ENCODE results near the gene ELFN1.

Gene ELFN1

DNA sequence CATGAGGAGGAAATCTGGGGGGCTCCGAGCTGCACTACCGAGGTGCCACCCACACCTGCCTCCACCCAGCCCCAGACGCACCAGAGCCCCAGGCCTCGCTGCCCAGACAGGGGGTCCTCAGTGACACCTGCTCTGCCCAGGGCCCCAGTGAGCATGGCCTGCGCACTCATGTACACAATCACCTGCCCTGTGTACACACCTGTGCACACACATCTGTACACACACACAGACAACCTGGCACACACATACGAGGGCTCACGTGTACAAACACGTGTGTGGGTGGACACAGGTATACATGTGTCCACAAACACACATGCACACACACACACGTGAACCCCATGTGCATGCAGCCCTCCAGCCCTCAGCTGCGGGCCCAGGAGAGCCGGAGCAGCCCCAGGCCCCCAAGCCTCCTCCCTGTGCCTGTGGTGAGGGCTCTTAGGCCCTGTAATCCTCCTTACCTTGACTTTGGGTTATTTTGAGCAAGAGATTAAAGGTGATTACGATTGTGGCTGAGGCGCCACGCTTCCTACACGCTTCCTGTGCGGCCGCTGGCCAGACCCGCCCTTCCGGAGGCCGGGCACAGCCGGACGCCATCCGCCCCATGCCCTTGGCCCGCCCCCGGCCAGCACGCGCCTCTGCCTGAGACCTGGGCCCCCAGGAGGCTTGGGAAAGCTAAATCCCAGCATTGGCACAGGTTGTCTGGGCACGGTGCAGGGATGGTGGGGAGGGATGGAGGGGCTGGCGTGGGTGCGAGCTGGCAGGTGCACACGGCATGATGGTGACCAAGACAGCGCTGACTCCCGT is 71.9 kb downstream of the ELFN1 start:
- H3K4me2 ChIP-seq (ENCODE audit: low read depth, low read length, poor library complexity, severe bottlenecking), result no peak overlapping the region
- no peak overlapping the region for H2AFZ ChIP-seq (ENCODE audit: low read depth, low read length, severe bottlenecking)
- H3F3A ChIP-seq (ENCODE audit: insufficient read depth), result no peaks in the 10 kb centered on the region
- no peaks in the 10 kb centered on the region for H3K9me3 ChIP-seq (ENCODE audit: insufficient read depth, low read length)
- H3K27me3 ChIP-seq (ENCODE audit: low read length), result no peaks in the 10 kb centered on the region
- no peak overlapping the region for H3K27ac ChIP-seq (ENCODE audit: low read depth, low read length)
- no peak overlapping the region for H3K9ac ChIP-seq (ENCODE audit: low read length)
- TF ChIP-seq, protein P1, sequence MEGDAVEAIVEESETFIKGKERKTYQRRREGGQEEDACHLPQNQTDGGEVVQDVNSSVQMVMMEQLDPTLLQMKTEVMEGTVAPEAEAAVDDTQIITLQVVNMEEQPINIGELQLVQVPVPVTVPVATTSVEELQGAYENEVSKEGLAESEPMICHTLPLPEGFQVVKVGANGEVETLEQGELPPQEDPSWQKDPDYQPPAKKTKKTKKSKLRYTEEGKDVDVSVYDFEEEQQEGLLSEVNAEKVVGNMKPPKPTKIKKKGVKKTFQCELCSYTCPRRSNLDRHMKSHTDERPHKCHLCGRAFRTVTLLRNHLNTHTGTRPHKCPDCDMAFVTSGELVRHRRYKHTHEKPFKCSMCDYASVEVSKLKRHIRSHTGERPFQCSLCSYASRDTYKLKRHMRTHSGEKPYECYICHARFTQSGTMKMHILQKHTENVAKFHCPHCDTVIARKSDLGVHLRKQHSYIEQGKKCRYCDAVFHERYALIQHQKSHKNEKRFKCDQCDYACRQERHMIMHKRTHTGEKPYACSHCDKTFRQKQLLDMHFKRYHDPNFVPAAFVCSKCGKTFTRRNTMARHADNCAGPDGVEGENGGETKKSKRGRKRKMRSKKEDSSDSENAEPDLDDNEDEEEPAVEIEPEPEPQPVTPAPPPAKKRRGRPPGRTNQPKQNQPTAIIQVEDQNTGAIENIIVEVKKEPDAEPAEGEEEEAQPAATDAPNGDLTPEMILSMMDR (IDR thresholded peaks at IDR 0.05; ENCODE audit: insufficient read depth, low read length, poor library complexity, severe bottlenecking), result no peak
- no peak for TF ChIP-seq EZH2phosphoT487 (conservative IDR thresholded peaks at IDR 0.05; ENCODE audit: low read length)
- no peak overlapping the region for H3K4me3 ChIP-seq (ENCODE audit: insufficient read depth, low read length, poor library complexity, severe bottlenecking)
- no peaks in the 10 kb centered on the region for H3K9me2 ChIP-seq (replicated peaks; ENCODE audit: insufficient read depth, low read length)
- no peaks in the 10 kb centered on the region for H3K79me2 ChIP-seq (ENCODE audit: insufficient read depth, low read length)
- H4K20me1 ChIP-seq (ENCODE audit: low read depth, low read length), result no peaks in the 10 kb centered on the region
- no peaks in the 10 kb centered on the region for H3K36me3 ChIP-seq (ENCODE audit: low read length)

DNA sequence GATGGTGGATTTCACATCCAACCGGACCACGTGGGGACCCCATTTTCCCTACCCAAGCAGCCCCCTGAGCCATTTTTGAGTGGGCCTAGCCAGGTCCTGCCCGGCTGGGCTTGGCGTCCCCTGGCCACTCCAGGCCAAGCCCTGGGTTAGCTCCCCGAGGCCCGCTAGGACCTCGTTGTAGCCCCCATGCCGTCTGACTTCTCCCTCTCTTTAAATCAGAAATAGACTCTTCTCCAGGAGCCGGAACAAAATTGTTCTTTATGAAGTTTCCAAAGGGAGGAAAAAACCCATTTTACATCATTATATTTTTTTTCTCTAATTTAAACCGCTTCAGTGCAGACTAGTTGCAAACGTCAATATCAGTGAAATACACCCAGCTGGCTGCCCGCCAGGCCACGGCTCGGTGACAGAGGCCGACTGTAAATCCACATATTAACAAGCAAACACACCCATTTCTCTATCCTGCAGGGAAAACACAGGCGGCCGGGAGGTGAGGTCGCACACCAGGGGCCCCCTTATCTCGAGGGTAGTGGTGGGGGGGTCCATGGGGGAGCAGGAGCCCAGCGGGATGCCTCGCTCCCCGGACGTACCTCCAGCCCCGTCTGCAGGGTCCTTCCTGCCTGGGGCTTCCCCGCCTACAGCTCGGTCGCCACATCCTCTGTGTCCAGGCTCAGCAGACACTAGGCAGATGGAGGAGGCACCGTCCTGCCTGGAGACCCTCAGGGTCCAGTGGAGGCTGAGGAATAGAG is 72.7 kb downstream of the ELFN1 start:
- no peaks in the 10 kb centered on the region for H4K20me1 ChIP-seq (ENCODE audit: low read depth, low read length)
- no peak overlapping the region for H3K9ac ChIP-seq (ENCODE audit: low read length)
- no peaks in the 10 kb centered on the region for H3K9me3 ChIP-seq (ENCODE audit: insufficient read depth, low read length)
- no peak for TF ChIP-seq EZH2phosphoT487 (conservative IDR thresholded peaks at IDR 0.05; ENCODE audit: low read length)
- H3K9me2 ChIP-seq (replicated peaks; ENCODE audit: insufficient read depth, low read length), result no peaks in the 10 kb centered on the region
- H3K4me2 ChIP-seq (ENCODE audit: low read depth, low read length, poor library complexity, severe bottlenecking), result no peak overlapping the region
- no peaks in the 10 kb centered on the region for H3K27me3 ChIP-seq (ENCODE audit: low read length)
- no peak overlapping the region for H3K27ac ChIP-seq (ENCODE audit: low read depth, low read length)
- H3F3A ChIP-seq (ENCODE audit: insufficient read depth), result no peaks in the 10 kb centered on the region
- no peak overlapping the region for H2AFZ ChIP-seq (ENCODE audit: low read depth, low read length, severe bottlenecking)
- no peak overlapping the region for H3K4me3 ChIP-seq (ENCODE audit: insufficient read depth, low read length, poor library complexity, severe bottlenecking)
- H3K36me3 ChIP-seq (ENCODE audit: low read length), result no peaks in the 10 kb centered on the region
- no peaks in the 10 kb centered on the region for H3K79me2 ChIP-seq (ENCODE audit: insufficient read depth, low read length)

DNA sequence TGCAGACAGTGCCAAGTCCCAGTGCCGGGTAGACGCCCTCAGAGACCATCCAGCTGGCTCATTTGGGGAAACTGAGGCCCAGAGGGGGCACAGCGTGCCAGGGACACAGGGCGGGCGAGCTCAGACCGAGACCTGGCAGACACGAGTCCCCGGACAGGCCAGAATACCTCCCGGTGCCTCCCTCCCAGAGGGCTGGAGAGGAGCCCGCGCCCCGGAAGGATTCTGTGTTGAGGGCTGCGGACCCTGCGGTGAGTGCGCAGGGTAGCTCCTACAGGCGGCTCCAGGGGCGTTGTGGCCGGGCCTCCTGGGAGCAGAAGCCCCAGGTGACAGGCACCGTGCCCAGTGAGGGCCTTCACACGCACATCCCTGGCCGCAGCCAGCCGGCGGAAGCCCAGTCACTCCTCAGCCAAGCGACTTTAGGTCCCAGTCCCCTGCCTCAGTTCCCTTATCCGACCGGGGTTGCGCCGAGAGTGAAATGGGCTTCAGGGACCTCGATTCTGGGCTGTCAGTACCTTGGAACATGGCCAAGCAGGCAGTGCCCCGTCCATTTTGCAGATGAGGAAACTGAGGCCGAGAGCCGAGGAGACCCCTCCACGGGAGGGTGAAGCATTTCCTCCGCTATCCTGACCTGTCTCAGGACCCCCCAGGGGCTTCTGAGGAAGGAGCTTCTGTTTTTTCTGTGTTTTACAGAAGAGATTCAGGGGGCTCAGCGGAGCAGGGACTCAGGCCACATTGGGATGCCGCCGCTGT is 73.6 kb downstream of the ELFN1 start:
- H3K9ac ChIP-seq (ENCODE audit: low read length), result no peak overlapping the region
- no peak overlapping the region for H3K4me2 ChIP-seq (ENCODE audit: low read depth, low read length, poor library complexity, severe bottlenecking)
- no peak overlapping the region for H3K4me3 ChIP-seq (ENCODE audit: insufficient read depth, low read length, poor library complexity, severe bottlenecking)
- no peaks in the 10 kb centered on the region for H3F3A ChIP-seq (ENCODE audit: insufficient read depth)
- no peaks in the 10 kb centered on the region for H4K20me1 ChIP-seq (ENCODE audit: low read depth, low read length)
- H3K9me3 ChIP-seq (ENCODE audit: insufficient read depth, low read length), result no peaks in the 10 kb centered on the region
- no peaks in the 10 kb centered on the region for H3K36me3 ChIP-seq (ENCODE audit: low read length)
- TF ChIP-seq, protein P1 (IDR thresholded peaks at IDR 0.05; ENCODE audit: insufficient read depth, low read length, poor library complexity, severe bottlenecking), result no peak
- TF ChIP-seq EZH2phosphoT487 (conservative IDR thresholded peaks at IDR 0.05; ENCODE audit: low read length), result no peak
- H3K27ac ChIP-seq (ENCODE audit: low read depth, low read length), result no peak overlapping the region
- H2AFZ ChIP-seq (ENCODE audit: low read depth, low read length, severe bottlenecking), result no peak overlapping the region
- H3K79me2 ChIP-seq (ENCODE audit: insufficient read depth, low read length), result no peaks in the 10 kb centered on the region
- H3K9me2 ChIP-seq (replicated peaks; ENCODE audit: insufficient read depth, low read length), result no peaks in the 10 kb centered on the region
- no peaks in the 10 kb centered on the region for H3K27me3 ChIP-seq (ENCODE audit: low read length)
